Psoas muscle (tissue), 8 donors: ENCODE results near the gene CCT4. TPM values are rescaled to one million over a fixed set of nuclear protein-coding genes. Genes with fewer than 3 reads are reported as not detected.

Experiments used
- ATAC-seq, 4 donors: fragments of 200-7000 bp; cut with Tn5 transposase; one replicate each; pipeline ENCODE4 v1.9.1; 2020; ENCODE audit warnings: moderate library complexity in 3 of 4, mild to moderate bottlenecking in 2 of 4
- DNase-seq, 2 donors: peaks; one replicate each; pipeline ENCODE4 v3.0.0-alpha.2; 2020
- H3K27ac ChIP-seq: fragments of 200-600 bp; one replicate; pipeline ENCODE4 v1.8.0; 2022
- H3K27me3 ChIP-seq, 3 donors: fragments of 200-600 bp in 1 of 3; one replicate each; pipeline versions ENCODE4 v1.6.1 to v1.8.0; 2013 to 2022; ENCODE audit warnings: low read length in 2 of 3, mild to moderate bottlenecking in 2 of 3, moderate library complexity in 1 of 3; ENCODE audit not compliant: insufficient read depth in 3 of 3
- H3K36me3 ChIP-seq, 2 donors: fragments of 200-600 bp in 1 of 2; one replicate each; pipeline versions ENCODE4 v1.6.1 to v1.8.0; 2013 to 2022; ENCODE audit warnings: low read depth in 1 of 2, mild to moderate bottlenecking in 1 of 2, moderate library complexity in 1 of 2; ENCODE audit not compliant: insufficient read depth in 1 of 2
- H3K4me1 ChIP-seq: fragments of 200-600 bp; one replicate; pipeline ENCODE4 v1.8.0; 2022
- H3K4me3 ChIP-seq: fragments of 200-600 bp; one replicate; pipeline ENCODE4 v1.8.0; 2022; ENCODE audit warnings: mild to moderate bottlenecking
- H3K9me3 ChIP-seq: fragments of 200-600 bp; one replicate; pipeline ENCODE4 v1.8.0; 2022
- CTCF ChIP-seq: fragments of 200-600 bp; IDR thresholded peaks from one replicate; pipeline ENCODE4 v1.8.0; 2022; ENCODE audit warnings: antibody characterized with exemption
- WGBS, 3 donors: extraction: QIAGEN DNeasy Blood & Tissue Kit; methylation state at CpG; one replicate each; pipeline versions ENCODE4 v1.1.6 to v1.1.7; 2013; 5-methylcytosine and 5-hydroxymethylcytosine counted together
- intact Hi-C, 2 donors: fragments of 100-400 bp; cut with DNase I; formaldehyde crosslinking; loops; one replicate each; pipeline versions ENCODE4 v1.11.0 to v1.14.2; 2022
- long read RNA-seq, 2 donors: library from polyadenylated mRNA; unstranded; transcript quantifications; one replicate each; pipeline ENCODE4 v2.0.0, GENCODE V29; 2021
- polyA plus RNA-seq, 3 donors: library from polyadenylated mRNA; stranded (reverse); fragments of 200-250 nt; gene quantifications; one replicate each; pipeline ENCODE4 v1.2.3, GENCODE V29; 2013
- total RNA-seq, 4 donors: library from RNA; stranded (reverse); fragmentation: NEBNext Ultra II Directional in 2 of 4; extraction: Animal tissue kit (Norgen Biotek cat#: 25700) in 2 of 4; gene quantifications; one replicate each; pipeline versions ENCODE4 v1.2.1 to v1.2.4, GENCODE V29; 2021 to 2023
- donor health status: healthy with polysubstance abuse.
- donor health status: DM: no; HTN: no; CAD: no; lungs with moderate emphysema.
- donor health status: Bipolar disorder and iron deficiency.
- donor health status: healthy.
- donor health status: DM: yes; HTN: yes; CAD: no.
- donor health status: DM: no; HTN: no; CAD: no.
- donor health status: DM: no; HTN: no; CAD: no.
- donor health status: DM: yes; HTN: yes; CAD: no.

The CCT4 gene
- total RNA-seq (100 to 1,000 TPM; 124 to 154 (median 132) TPM), polyA plus RNA-seq (100 to 1,000 TPM in 2 of 3 donors, 10 to 100 TPM in 1; 88.7 to 191 (median 128) TPM)
- long read RNA-seq, donor 1, transcript CCT4-201 (14 exons, 2,520 nt), result major isoform, 149 of 158 reads
- long read RNA-seq, donor 1, partial matches to known transcripts, result 7 of 158 reads
- long read RNA-seq, donor 1, other reads (novel, unspliced or antisense), result 2 of 158 reads
- long read RNA-seq, donor 2, transcript CCT4-201 (14 exons, 2,520 nt), result major isoform, 252 of 271 reads
- long read RNA-seq, donor 2, partial matches to known transcripts, result 8 of 271 reads
- long read RNA-seq, donor 2, other reads (novel, unspliced or antisense), result 6 of 271 reads

GRCh38 chr2:61888267-61889055 is at the start of gene CCT4:
Gene CCT4, minus strand, starts transcription at chr2:61888656. Its CDS starts 149 bp downstream, at chr2:61888507.
- ATAC-seq (peak; percentile 92 to 94 (median 92)), DNase-seq (peak; percentile 89 to 93)
- peaks cover 8% of the 10 kb centered on the region for H3K4me1 ChIP-seq
- H3K36me3 ChIP-seq, result peaks cover 0 to 21% of the 10 kb centered on the region in 2 donors
- intact Hi-C loops, result no loop called here
- H3K27ac ChIP-seq, result peak within 1 kb of the TSS; percentile 90
- peak within 1 kb of the TSS; percentile 74 for H3K4me3 ChIP-seq
- TF ChIP-seq CTCF, result no peak
- H3K27me3 ChIP-seq, result no peaks in the 10 kb centered on the region
- no peaks in the 10 kb centered on the region for H3K9me3 ChIP-seq
- WGBS, 3 donors, result 0 to 1% (median 1%) methylated on average over 73 to 74 of the region's 74 CpGs

- Histone ChIP-seq H3K4me1 (no peaks in the 10 kb centered on the region), H3K36me3 (no peaks in the 10 kb centered on the region), H3K4me3 (no peak overlapping the region), H3K9me3 (no peaks in the 10 kb centered on the region), H3K27ac (no peak overlapping the region), H3K27me3 (no peaks in the 10 kb centered on the region)
- ATAC-seq (no peak), DNase-seq (no peak)
- intact Hi-C loops, result no loop called here
- 58 to 63% (median 59%) methylated on average over 5 of the region's 5 CpGs for WGBS, 3 donors
- no peak for TF ChIP-seq CTCF
Measured at GRCh38 chr2:61937886-61938285, 49.4 kb upstream of the CCT4 start.

- H3K27me3 ChIP-seq, result no peaks in the 10 kb centered on the region
- no peak for DNase-seq
- no peaks in the 10 kb centered on the region for H3K4me1 ChIP-seq
- no peak overlapping the region for H3K4me3 ChIP-seq
- no peak overlapping the region for H3K27ac ChIP-seq
- H3K9me3 ChIP-seq, result no peaks in the 10 kb centered on the region
- intact Hi-C loops, result no loop called here
- WGBS, 3 donors, result 90 to 99% (median 97%) methylated on average over 3 of the region's 3 CpGs
- no peak for TF ChIP-seq CTCF
- H3K36me3 ChIP-seq, result no peaks in the 10 kb centered on the region
- ATAC-seq, result no peak
Measured at GRCh38 chr2:61937098-61937497, 48.6 kb upstream of the CCT4 start.

GRCh38 chr2:61928826-61929461 is 40.5 kb upstream of the CCT4 start:
- no peak overlapping the region for H3K27ac ChIP-seq
- H3K36me3 ChIP-seq, result no peaks in the 10 kb centered on the region
- ATAC-seq (no peak), DNase-seq (no peak)
- WGBS, 3 donors, result 87 to 93% (median 92%) methylated on average over 5 of the region's 5 CpGs
- peaks cover 5% of the 10 kb centered on the region for H3K4me1 ChIP-seq
- no peak for TF ChIP-seq CTCF
- no peaks in the 10 kb centered on the region for H3K27me3 ChIP-seq
- H3K9me3 ChIP-seq, result no peaks in the 10 kb centered on the region
- intact Hi-C loops, result no loop called here
- no peak overlapping the region for H3K4me3 ChIP-seq
